Memory B cell (primary cell): Measurements from ENCODE around the gene TEK.
"Not testable (repeated sequence)": the region's sequence is repeated elsewhere in the genome, so short reads cannot be mapped to it uniquely, and the experiment has no call there.

Experiments
- ATAC-seq: fragments of 150-1000 bp; cut with Tn5 transposase; 2 replicates; pipeline ENCODE4 v1.10.0; 2021; ENCODE audit warnings: low read depth, mild to moderate bottlenecking, moderate library complexity
- DNase-seq, 2 donors: peaks; one replicate each; pipeline ENCODE4 v3.0.0; 2022; ENCODE audit warnings: low spot score in 2 of 2
- H3K27ac Mint-ChIP-seq: one replicate; pipeline ENCODE4 v1.8.0; 2022; ENCODE audit warnings: mild to moderate bottlenecking, moderate library complexity, mixed read lengths
- H3K27me3 Mint-ChIP-seq: one replicate; pipeline ENCODE4 v1.8.0; 2022; ENCODE audit warnings: mixed read lengths
- H3K36me3 Mint-ChIP-seq: one replicate; pipeline ENCODE4 v1.8.0; 2022; ENCODE audit warnings: mild to moderate bottlenecking, mixed read lengths
- H3K4me1 Mint-ChIP-seq: one replicate; pipeline ENCODE4 v1.8.0; 2022; ENCODE audit warnings: mixed read lengths
- H3K4me3 Mint-ChIP-seq: one replicate; pipeline ENCODE4 v1.8.0; 2022; ENCODE audit warnings: mild to moderate bottlenecking, moderate library complexity, mixed read lengths
- H3K9me3 Mint-ChIP-seq: one replicate; pipeline ENCODE4 v1.8.0; 2022; ENCODE audit warnings: mixed read lengths

TEK gene

GRCh38 chr9:27108981-27109541, at the start of gene TEK:
TSS of gene TEK (plus strand) at chr9:27109225. CDS start at chr9:27109591, 366 bp downstream.
- Mint-ChIP-seq H3K27me3 (peaks cover 1% of the 10 kb centered on the region), H3K4me3 (no peak within 1 kb of the TSS), H3K27ac (no peak within 1 kb of the TSS), H3K36me3 (no peaks in the 10 kb centered on the region), H3K9me3 (peaks cover 2% of the 10 kb centered on the region), H3K4me1 (no peaks in the 10 kb centered on the region)
- ATAC-seq = no peak
- DNase-seq = no peak

- no peak overlapping the region for H3K27ac Mint-ChIP-seq
- no peaks in the 10 kb centered on the region for H3K27me3 Mint-ChIP-seq
- no peak for ATAC-seq
These were observed 49.6 kb upstream of the TEK start for GRCh38 chr9:27059412-27059811.

GRCh38 chr9:27059907-27060306, 49.1 kb upstream of the TEK start:
- DNase-seq = no peak
- Mint-ChIP-seq H3K27me3 (no peaks in the 10 kb centered on the region), H3K4me1 (no peaks in the 10 kb centered on the region), H3K36me3 (peaks cover 19% of the 10 kb centered on the region), H3K9me3 (no peaks in the 10 kb centered on the region), H3K27ac (no peak overlapping the region), H3K4me3 (no peak overlapping the region)
- no peak for ATAC-seq

More at GRCh38 chr9:27059412-27059811, 49.6 kb upstream of the TEK start:
- Mint-ChIP-seq H3K4me1 (no peaks in the 10 kb centered on the region), H3K36me3 (peaks cover 19% of the 10 kb centered on the region), H3K4me3 (no peak overlapping the region), H3K9me3 (no peaks in the 10 kb centered on the region)
- no peak for DNase-seq

GRCh38 chr9:27065288-27065687, 43.7 kb upstream of the TEK start:
- ATAC-seq (no peak), DNase-seq (no peak)
- H3K27me3 Mint-ChIP-seq = no peaks in the 10 kb centered on the region
- no peak overlapping the region for H3K27ac Mint-ChIP-seq
- H3K36me3 Mint-ChIP-seq = peaks cover 4% of the 10 kb centered on the region
- no peak overlapping the region for H3K4me3 Mint-ChIP-seq
- no peaks in the 10 kb centered on the region for H3K4me1 Mint-ChIP-seq
- H3K9me3 Mint-ChIP-seq = no peaks in the 10 kb centered on the region

- Mint-ChIP-seq H3K27ac (no peak overlapping the region), H3K4me3 (no peak overlapping the region), H3K4me1 (no peaks in the 10 kb centered on the region), H3K36me3 (peaks cover 10% of the 10 kb centered on the region), H3K27me3 (no peaks in the 10 kb centered on the region), H3K9me3 (no peaks in the 10 kb centered on the region)
- ATAC-seq (no peak), DNase-seq (no peak)
These were observed 34.9 kb upstream of the TEK start for GRCh38 chr9:27073841-27074728.

- ATAC-seq (no peak), DNase-seq (no peak)
- Mint-ChIP-seq H3K27ac (no peak overlapping the region), H3K27me3 (no peaks in the 10 kb centered on the region), H3K4me3 (no peak overlapping the region), H3K4me1 (no peaks in the 10 kb centered on the region), H3K9me3 (no peaks in the 10 kb centered on the region), H3K36me3 (peaks cover 8% of the 10 kb centered on the region)
These were observed 30.3 kb upstream of the TEK start for GRCh38 chr9:27078685-27079084.

- Mint-ChIP-seq H3K27me3 (no peaks in the 10 kb centered on the region), H3K4me1 (no peaks in the 10 kb centered on the region), H3K27ac (no peak overlapping the region), H3K9me3 (no peaks in the 10 kb centered on the region), H3K4me3 (no peak overlapping the region), H3K36me3 (no peaks in the 10 kb centered on the region)
- ATAC-seq (no peak), DNase-seq (no peak)
These were observed 23.6 kb upstream of the TEK start for GRCh38 chr9:27085456-27085855.

- no peak for ATAC-seq
- Mint-ChIP-seq H3K27me3 (no peaks in the 10 kb centered on the region), H3K36me3 (no peaks in the 10 kb centered on the region), H3K4me3 (no peak overlapping the region), H3K27ac (no peak overlapping the region), H3K4me1 (no peaks in the 10 kb centered on the region), H3K9me3 (no peaks in the 10 kb centered on the region)
- no peak for DNase-seq
These were observed 22.0 kb upstream of the TEK start for GRCh38 chr9:27086818-27087680.

GRCh38 chr9:27088981-27089380, 20.0 kb upstream of the TEK start:
- Mint-ChIP-seq H3K4me1 (no peaks in the 10 kb centered on the region), H3K9me3 (no peaks in the 10 kb centered on the region), H3K27me3 (peaks cover 5% of the 10 kb centered on the region), H3K36me3 (no peaks in the 10 kb centered on the region), H3K4me3 (no peak overlapping the region), H3K27ac (no peak overlapping the region)
- DNase-seq = no peak
- no peak for ATAC-seq

GRCh38 chr9:27089706-27090105, 19.3 kb upstream of the TEK start:
- no peak for DNase-seq
- H3K27ac Mint-ChIP-seq = no peak overlapping the region

GRCh38 chr9:27090231-27090630, 18.8 kb upstream of the TEK start:
- Mint-ChIP-seq H3K27me3 (peaks cover 10% of the 10 kb centered on the region), H3K27ac (no peak overlapping the region), H3K4me1 (no peaks in the 10 kb centered on the region), H3K4me3 (no peak overlapping the region), H3K36me3 (no peaks in the 10 kb centered on the region), H3K9me3 (no peaks in the 10 kb centered on the region)
- no peak for DNase-seq
- ATAC-seq = no peak

More at GRCh38 chr9:27089706-27090105, 19.3 kb upstream of the TEK start:
- peaks cover 8% of the 10 kb centered on the region for H3K27me3 Mint-ChIP-seq
- ATAC-seq = no peak
- no peaks in the 10 kb centered on the region for H3K9me3 Mint-ChIP-seq
- no peak overlapping the region for H3K4me3 Mint-ChIP-seq
- H3K36me3 Mint-ChIP-seq = no peaks in the 10 kb centered on the region
- no peaks in the 10 kb centered on the region for H3K4me1 Mint-ChIP-seq

GRCh38 chr9:27090711-27091110, 18.3 kb upstream of the TEK start:
- no peak for ATAC-seq
- Mint-ChIP-seq H3K27ac (no peak overlapping the region), H3K9me3 (no peaks in the 10 kb centered on the region)

GRCh38 chr9:27092496-27092895, 16.5 kb upstream of the TEK start:
- ATAC-seq, H3K27ac Mint-ChIP-seq, H3K4me1 Mint-ChIP-seq: not testable (repeated sequence)

More at GRCh38 chr9:27090711-27091110, 18.3 kb upstream of the TEK start:
- H3K4me1 Mint-ChIP-seq = no peaks in the 10 kb centered on the region
- no peak overlapping the region for H3K4me3 Mint-ChIP-seq
- H3K36me3 Mint-ChIP-seq = no peaks in the 10 kb centered on the region
- peaks cover 12% of the 10 kb centered on the region for H3K27me3 Mint-ChIP-seq
- no peak for DNase-seq

More at GRCh38 chr9:27092496-27092895, 16.5 kb upstream of the TEK start:
- not testable (repeated sequence) for H3K36me3 Mint-ChIP-seq, DNase-seq, H3K4me3 Mint-ChIP-seq, H3K9me3 Mint-ChIP-seq
- H3K27me3 Mint-ChIP-seq = peaks cover 15% of the 10 kb centered on the region
